Right lobe of liver (tissue), 6 donors: ENCODE results near the gene HTR5A. TPM values are rescaled to one million over a fixed set of nuclear protein-coding genes. Genes with fewer than 3 reads are reported as not detected.
"Not testable (repeated sequence)": the region's sequence is repeated elsewhere in the genome, so short reads cannot be mapped to it uniquely, and the experiment has no call there.

Experiments used
- ATAC-seq, 4 donors: fragments of 200-7000 bp; cut with Tn5 transposase; one replicate each; pipeline ENCODE4 v1.9.1; 2020; ENCODE audit warnings: mild to moderate bottlenecking in 4 of 4, moderate library complexity in 4 of 4
- DNase-seq, 3 donors: peaks; one replicate each; pipeline ENCODE4 v3.0.0-alpha.2; 2020
- H3K27ac ChIP-seq, 3 donors: fragments of 200-600 bp; one replicate each; pipeline ENCODE4 v1.8.0; 2022
- H3K27me3 ChIP-seq, 2 donors: fragments of 200-600 bp; one replicate each; pipeline ENCODE4 v1.8.0; 2022
- H3K36me3 ChIP-seq, 4 donors: fragments of 200-600 bp; sonication (generic) in 1 of 4; one replicate each; pipeline versions ENCODE4 v1.5.1 to v1.8.0; 2017 to 2022; ENCODE audit warnings: control low read depth in 1 of 4
- H3K4me1 ChIP-seq, 4 donors: fragments of 200-600 bp; sonication (generic) in 1 of 4; one replicate each; pipeline versions ENCODE4 v1.5.1 to v1.8.0; 2017 to 2022; ENCODE audit warnings: control low read depth in 1 of 4
- H3K4me3 ChIP-seq, 3 donors: fragments of 200-600 bp; one replicate each; pipeline ENCODE4 v1.8.0; 2022
- H3K9me3 ChIP-seq, 4 donors: fragments of 200-600 bp; sonication (generic) in 1 of 4; one replicate each; pipeline versions ENCODE4 v1.5.1 to v1.8.0; 2017 to 2022; ENCODE audit warnings: control low read depth in 1 of 4
- CTCF ChIP-seq, 4 donors: fragments of 200-600 bp in 3 of 4; fragments of 450-650 bp in 1 of 4; IDR thresholded peaks; one replicate each; pipeline versions ENCODE4 v1.5.1 to v1.8.0; 2016 to 2022; ENCODE audit warnings: antibody characterized with exemption in 4 of 4, mild to moderate bottlenecking in 2 of 4
- POLR2A ChIP-seq: fragments of 450-650 bp; IDR thresholded peaks from one replicate; pipeline ENCODE4 v1.6.1; 2017; ENCODE audit warnings: antibody characterized with exemption, mild to moderate bottlenecking
- WGBS: methylation state at CpG from one replicate; pipeline ENCODE4 v1.1.6; 2018; ENCODE audit warnings: low coverage, low lambda C conversion rate; ENCODE audit not compliant: insufficient coverage; ENCODE audit errors: missing lambda C conversion rate; 5-methylcytosine and 5-hydroxymethylcytosine counted together
- intact Hi-C, 2 donors: fragments of 100-400 bp; cut with DNase I; formaldehyde crosslinking; loops; one replicate each; pipeline versions ENCODE4 v1.11.2 to v1.14.1; 2022
- total RNA-seq, 6 experiments: library from RNA; depleted of rRNA in 2 of 6; stranded (reverse); fragments of >200 nt in 2 of 6; fragmentation: NEBNext Ultra II Directional in 3 of 6; extraction: Animal tissue kit (Norgen Biotek cat#: 25700) in 3 of 6; gene quantifications; one replicate each; pipeline versions ENCODE4 v1.1.0 to v1.2.4, GENCODE V29; 2016 to 2023
- donor health status: DM: no; HTN: yes; CAD: no.
- donor health status: DM: no; HTN: no; CAD: no.
- donor health status: DM: no; HTN: no; CAD: no.
- donor health status: DM: no; HTN: yes; CAD: no.
- donor health status: DM: no; HTN: yes; CAD: no.

Gene HTR5A
- total RNA-seq, 6 experiments from 2014 or later, result not detected

GRCh38 chr7:155032978-155033377, 37.1 kb upstream of the HTR5A start:
- Histone ChIP-seq H3K4me3 (no peak overlapping the region), H3K27ac (no peak overlapping the region), H3K4me1 (no peaks in the 10 kb centered on the region), H3K27me3 (no peaks in the 10 kb centered on the region), H3K9me3 (no peaks in the 10 kb centered on the region), H3K36me3 (no peaks in the 10 kb centered on the region)
- WGBS, result 28% methylated on average over 4 of the region's 6 CpGs
- no peak for DNase-seq
- intact Hi-C loops, result no loop called here
- peak in 2 of 4 donors; percentile 36 to 47 for ATAC-seq
- no peak for TF ChIP-seq POLR2A
- TF ChIP-seq CTCF (IDR thresholded peaks at IDR 0.05), result no peak

- intact Hi-C loops, H3K36me3 ChIP-seq, H3K9me3 ChIP-seq, H3K4me1 ChIP-seq, H3K27me3 ChIP-seq, H3K27ac ChIP-seq, DNase-seq, H3K4me3 ChIP-seq, ATAC-seq: not testable (repeated sequence)
- whole genome bisulfite sequencing, result 76% methylated on average over 8 of the region's 15 CpGs
These were observed 35.6 kb upstream of the HTR5A start for GRCh38 chr7:155034495-155034894.

DNA sequence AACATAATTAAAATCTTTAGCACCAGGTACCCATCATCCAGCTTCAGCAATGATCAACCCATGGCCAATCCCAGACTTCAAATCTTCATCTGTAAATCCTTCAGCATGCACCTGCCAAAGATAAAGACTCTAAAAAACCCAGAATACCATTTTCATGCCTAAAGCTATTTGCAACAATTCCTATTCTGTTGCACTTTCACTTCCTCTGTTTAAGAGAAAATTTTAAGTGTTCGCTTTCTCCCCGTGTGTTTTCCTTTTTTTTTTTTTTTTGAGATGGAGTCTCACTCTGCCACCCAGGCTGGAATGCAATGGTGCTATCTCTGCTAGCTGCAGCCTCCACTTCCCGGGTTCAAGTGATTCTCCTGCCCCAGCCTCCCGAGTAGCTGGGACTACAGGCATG, 31.8 kb upstream of the HTR5A start:
- intact Hi-C loops, result no loop called here
- ATAC-seq (no peak), DNase-seq (no peak)
- 56% methylated on average over 4 of the region's 4 CpGs for WGBS
- Histone ChIP-seq H3K9me3 (no peaks in the 10 kb centered on the region), H3K27me3 (no peaks in the 10 kb centered on the region), H3K36me3 (no peaks in the 10 kb centered on the region), H3K4me3 (no peak overlapping the region), H3K27ac (no peak overlapping the region), H3K4me1 (no peaks in the 10 kb centered on the region)
- no peak for TF ChIP-seq CTCF (IDR thresholded peaks at IDR 0.05)
- no peak for TF ChIP-seq POLR2A

DNA sequence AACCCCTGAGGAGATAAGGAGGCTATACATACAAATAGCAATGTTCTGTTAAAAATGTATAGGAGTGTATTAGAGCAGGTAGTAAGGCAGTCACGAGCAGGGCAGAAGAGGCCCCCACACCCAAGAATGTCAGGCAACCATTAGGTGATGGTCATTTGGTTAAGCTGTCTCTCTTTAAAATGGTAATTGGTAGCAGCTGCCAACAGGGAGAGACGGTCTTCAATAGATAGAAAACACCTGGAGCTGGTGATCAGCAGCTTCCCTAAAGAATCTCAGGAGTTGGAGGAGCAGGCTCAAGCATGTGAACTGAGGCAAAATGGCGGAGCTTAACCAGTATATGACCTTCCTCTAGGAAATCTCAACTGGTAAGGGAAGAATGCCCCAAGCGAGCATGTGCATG, 26.4 kb upstream of the HTR5A start:
- intact Hi-C loops, result no loop called here
- TF ChIP-seq POLR2A (no peak), CTCF (IDR thresholded peaks at IDR 0.05) (no peak)
- H3K36me3 ChIP-seq, result no peaks in the 10 kb centered on the region
- DNase-seq (no peak), ATAC-seq (no peak)
- WGBS, result 35% methylated on average over 4 of the region's 4 CpGs
- H3K4me3 ChIP-seq, result no peak overlapping the region
- H3K9me3 ChIP-seq, result no peaks in the 10 kb centered on the region
- no peaks in the 10 kb centered on the region for H3K27me3 ChIP-seq
- H3K27ac ChIP-seq, result no peak overlapping the region
- no peaks in the 10 kb centered on the region for H3K4me1 ChIP-seq

DNA sequence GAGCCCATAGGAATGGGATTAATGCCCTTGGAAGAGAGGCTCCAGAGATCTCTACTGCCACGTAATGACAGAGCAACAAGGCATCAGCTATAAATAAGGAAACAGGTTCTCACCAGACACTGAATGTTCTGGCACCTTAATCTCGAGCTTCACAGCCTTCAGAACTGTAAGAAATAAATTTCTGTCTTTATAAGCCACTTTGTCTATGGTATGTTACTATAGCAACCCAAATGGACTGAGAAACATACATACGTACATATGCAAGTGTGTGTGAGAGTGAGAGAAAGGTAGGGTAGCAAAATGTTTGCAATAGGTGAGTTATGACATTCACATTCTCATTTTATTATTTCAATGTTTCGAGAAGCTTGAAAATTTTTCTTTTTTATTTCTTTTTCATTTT, 22.1 kb upstream of the HTR5A start:
- Histone ChIP-seq H3K36me3 (no peaks in the 10 kb centered on the region), H3K9me3 (no peaks in the 10 kb centered on the region), H3K4me3 (no peak overlapping the region), H3K27ac (no peak overlapping the region), H3K27me3 (no peaks in the 10 kb centered on the region), H3K4me1 (no peaks in the 10 kb centered on the region)
- ATAC-seq (no peak), DNase-seq (no peak)
- WGBS, result 54% methylated on average over 4 of the region's 4 CpGs
- TF ChIP-seq POLR2A (no peak), CTCF (IDR thresholded peaks at IDR 0.05) (no peak)
- intact Hi-C loops, result no loop called here
